Measurements from ENCODE around the gene ROR2.

DNA sequence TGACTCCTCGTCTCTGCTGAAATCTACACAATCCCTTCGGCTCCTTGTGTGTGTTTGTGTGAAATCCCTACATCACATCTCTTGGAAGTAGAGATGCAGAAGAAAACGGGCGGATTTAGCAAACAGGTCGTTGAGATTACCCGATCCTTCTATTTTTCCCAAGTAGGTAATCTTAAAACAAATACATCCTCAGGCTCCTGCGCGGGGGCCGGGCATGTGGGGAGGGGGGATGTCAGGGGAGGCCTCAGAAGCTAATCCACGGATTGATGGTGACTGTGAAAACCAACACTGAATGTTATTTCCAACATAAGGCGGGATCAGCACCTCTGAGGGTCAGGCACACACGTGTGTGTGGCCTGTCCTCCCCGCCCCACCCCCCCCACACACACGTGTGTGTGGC lies 137.8 kb downstream of the ROR2 start:
- TF ChIP-seq, protein P1, sequence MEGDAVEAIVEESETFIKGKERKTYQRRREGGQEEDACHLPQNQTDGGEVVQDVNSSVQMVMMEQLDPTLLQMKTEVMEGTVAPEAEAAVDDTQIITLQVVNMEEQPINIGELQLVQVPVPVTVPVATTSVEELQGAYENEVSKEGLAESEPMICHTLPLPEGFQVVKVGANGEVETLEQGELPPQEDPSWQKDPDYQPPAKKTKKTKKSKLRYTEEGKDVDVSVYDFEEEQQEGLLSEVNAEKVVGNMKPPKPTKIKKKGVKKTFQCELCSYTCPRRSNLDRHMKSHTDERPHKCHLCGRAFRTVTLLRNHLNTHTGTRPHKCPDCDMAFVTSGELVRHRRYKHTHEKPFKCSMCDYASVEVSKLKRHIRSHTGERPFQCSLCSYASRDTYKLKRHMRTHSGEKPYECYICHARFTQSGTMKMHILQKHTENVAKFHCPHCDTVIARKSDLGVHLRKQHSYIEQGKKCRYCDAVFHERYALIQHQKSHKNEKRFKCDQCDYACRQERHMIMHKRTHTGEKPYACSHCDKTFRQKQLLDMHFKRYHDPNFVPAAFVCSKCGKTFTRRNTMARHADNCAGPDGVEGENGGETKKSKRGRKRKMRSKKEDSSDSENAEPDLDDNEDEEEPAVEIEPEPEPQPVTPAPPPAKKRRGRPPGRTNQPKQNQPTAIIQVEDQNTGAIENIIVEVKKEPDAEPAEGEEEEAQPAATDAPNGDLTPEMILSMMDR (IDR thresholded peaks at IDR 0.05): no peak
- TF ChIP-seq POLR2A (IDR thresholded peaks at IDR 0.05): no peak
